Heart right ventricle (tissue), 16 donors: ENCODE results near the gene TTC7B. TPM values are rescaled to one million over a fixed set of nuclear protein-coding genes. Genes with fewer than 3 reads are reported as not detected.

ENCODE experiments used
- ATAC-seq, 8 donors: fragments of 200-7000 bp; cut with Tn5 transposase; one replicate each; pipeline ENCODE4 v1.9.1; 2020; ENCODE audit warnings: mild to moderate bottlenecking in 8 of 8, moderate library complexity in 8 of 8, moderate number of reproducible peaks in 1 of 8
- DNase-seq, 2 donors: peaks; one replicate each; pipeline ENCODE4 v3.0.0-alpha.2; 2020
- H3K27ac ChIP-seq, 10 donors: fragments of 200-600 bp; sonication (generic) in 2 of 10; one replicate each; pipeline versions ENCODE4 v1.5.0 to v1.8.0; 2020 to 2022; ENCODE audit warnings: mild to moderate bottlenecking in 3 of 10
- H3K27me3 ChIP-seq, 7 donors: fragments of 200-600 bp; one replicate each; pipeline ENCODE4 v1.8.0; 2021 to 2022; ENCODE audit warnings: mild to moderate bottlenecking in 2 of 7
- H3K36me3 ChIP-seq, 9 donors: fragments of 200-600 bp; sonication (generic) in 1 of 9; one replicate each; pipeline versions ENCODE4 v1.5.0 to v1.8.0; 2020 to 2022; ENCODE audit warnings: mild to moderate bottlenecking in 2 of 9
- H3K4me1 ChIP-seq, 9 donors: fragments of 200-600 bp; sonication (generic) in 1 of 9; one replicate each; pipeline versions ENCODE4 v1.5.0 to v1.8.0; 2020 to 2022; ENCODE audit warnings: mild to moderate bottlenecking in 4 of 9
- H3K4me3 ChIP-seq, 10 donors: fragments of 200-600 bp; sonication (generic) in 2 of 10; one replicate each; pipeline versions ENCODE4 v1.5.0 to v1.8.0; 2020 to 2022; ENCODE audit warnings: mild to moderate bottlenecking in 7 of 10, moderate library complexity in 2 of 10
- H3K9me3 ChIP-seq, 11 donors: fragments of 200-600 bp in 10 of 11; sonication (generic) in 2 of 11; one replicate each; pipeline versions ENCODE4 v1.5.0 to v1.8.0; 2013 to 2022; ENCODE audit warnings: mild to moderate bottlenecking in 2 of 11, control low read depth in 1 of 11, moderate library complexity in 1 of 11
- CTCF ChIP-seq, 9 donors: fragments of 200-600 bp; sonication (generic) in 2 of 9; IDR thresholded peaks; one replicate each; pipeline versions ENCODE4 v1.5.0 to v1.8.0; 2021 to 2022; ENCODE audit warnings: antibody characterized with exemption in 9 of 9, mild to moderate bottlenecking in 5 of 9, moderate library complexity in 1 of 9
- WGBS, 2 donors: extraction: QIAGEN DNeasy Blood & Tissue Kit; methylation state at CpG; one replicate each; pipeline ENCODE4 v1.1.7; 2013; ENCODE audit warnings: inconsistent platforms in 1 of 2; 5-methylcytosine and 5-hydroxymethylcytosine counted together
- intact Hi-C, 10 donors: fragments of 100-400 bp; cut with DNase I; formaldehyde crosslinking; loops; one replicate each; pipeline versions ENCODE4 v1.11.1 to v1.14.2; 2022
- polyA plus RNA-seq, 2 donors: library from polyadenylated mRNA; stranded (reverse); fragments of 200-250 nt; gene quantifications; one replicate each; pipeline ENCODE4 v1.2.3, GENCODE V29; 2013
- total RNA-seq, 10 donors: library from RNA; stranded (reverse); fragmentation: NEBNext Ultra II Directional in 3 of 10; extraction: Animal tissue kit (Norgen Biotek cat#: 25700) in 3 of 10; gene quantifications; one replicate each; pipeline versions ENCODE4 v1.2.1 to v1.2.4, GENCODE V29; 2021 to 2023
- donor health status: Arrhythmogenic right ventricular cardiomyopathy.
- donor health status: ischemic (EF 13 %, LVEDD 7.1; RV severe dilation, severe dysfunction).
- donor health status: healthy with polysubstance abuse.
- donor health status: DM: no; HTN: yes; CAD: no.
- donor health status: DM: no; HTN: no; CAD: no.
- donor health status: ischemic (EF 25% LVEDD 6.9; RV normal size, moderate dysfunction).
- donor health status: ischemic (EF 25% LVEDD 5.7; RV mildly dilated, moderate dysfunction).
- donor health status: healthy.
- donor health status: DM: yes; HTN: yes; CAD: no.
- donor health status: Ischemic cardiomyopathy.
- donor health status: ischemic (EF 35%, LVEDD 5.7; RV mildly dilated, moderate dysfunction).
- donor health status: nonischemic (EF 11% LVEDD 7.7; RV severe dilation, severe dysfunction).
- donor health status: DM: yes; HTN: yes; CAD: no.
- donor health status: PGD.
- donor health status: ischemic (EF 29% LVEDD 5.4; RV normal size, mild dysfunction).
- donor health status: nonischemic (EF 23%, LVEDD 6.1; RV moderate dilation, normal function).

TTC7B gene
- total and polyA plus RNA-seq, 12 donors = 23.0 to 79.4 (median 65.5) TPM

DNA sequence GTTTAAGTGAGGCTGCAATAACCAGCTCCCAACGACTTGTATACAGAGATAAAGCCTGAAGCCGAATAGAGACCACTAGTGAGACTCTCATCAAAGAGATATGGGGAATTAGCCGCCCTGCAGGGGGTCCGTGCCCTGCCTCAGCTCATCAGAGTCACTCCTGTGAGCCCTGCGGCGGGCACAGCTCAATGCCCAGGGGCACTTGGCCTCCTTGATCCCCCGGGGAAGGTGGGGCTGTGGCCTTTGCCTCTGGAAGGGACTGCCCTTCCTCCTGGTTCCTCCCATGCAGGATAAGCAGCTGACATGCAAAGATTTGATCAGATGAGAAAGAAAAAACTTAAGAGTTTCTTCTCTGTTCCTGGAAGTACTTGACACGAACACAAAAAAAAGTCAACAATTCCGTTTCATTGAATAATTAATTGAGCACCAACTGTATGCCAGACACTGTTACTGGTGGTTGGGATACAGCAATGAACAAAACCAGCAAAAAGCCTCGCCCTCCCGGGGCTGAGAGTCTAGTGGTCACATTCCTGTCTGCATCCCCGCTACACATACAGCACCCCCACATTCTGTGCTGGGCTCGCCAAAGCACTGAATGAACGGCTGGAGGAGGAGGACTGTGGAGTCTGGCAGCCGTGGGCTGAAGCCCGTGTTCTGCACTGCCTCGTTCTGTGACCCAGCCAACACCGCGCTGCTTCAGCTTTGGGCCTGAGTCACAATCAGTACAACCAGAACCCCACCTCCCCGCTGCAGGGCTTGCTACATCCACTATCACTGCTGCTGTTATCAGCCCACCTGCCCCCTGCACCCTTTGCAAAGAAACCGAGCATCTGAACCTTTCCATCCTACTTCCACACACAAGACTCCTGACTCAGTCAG is 10.3 kb downstream of the TTC7B start:
- WGBS, 2 donors = 68 to 73% methylated on average over 21 of the region's 21 CpGs
- H3K36me3 ChIP-seq = no peaks in the 10 kb centered on the region
- peaks cover 0 to 83% (median 60%) of the 10 kb centered on the region in 9 donors for H3K4me1 ChIP-seq
- ATAC-seq = peak in 6 of 8 donors; percentile 20 to 50 (median 43)
- TF ChIP-seq CTCF (IDR thresholded peaks at IDR 0.05) = no peak
- no peak overlapping the region for H3K4me3 ChIP-seq
- H3K9me3 ChIP-seq = no peaks in the 10 kb centered on the region
- intact Hi-C loops = loop anchor here in 1 of 10 donors (5.0 kb wide), 1 partner anchor 44 kb away; no protein-coding TSS in a partner anchor
- DNase-seq = no peak
- peak overlapping the region in 3 of 10 donors; percentile 27 to 63 (median 33) for H3K27ac ChIP-seq
- H3K27me3 ChIP-seq = no peaks in the 10 kb centered on the region

DNA sequence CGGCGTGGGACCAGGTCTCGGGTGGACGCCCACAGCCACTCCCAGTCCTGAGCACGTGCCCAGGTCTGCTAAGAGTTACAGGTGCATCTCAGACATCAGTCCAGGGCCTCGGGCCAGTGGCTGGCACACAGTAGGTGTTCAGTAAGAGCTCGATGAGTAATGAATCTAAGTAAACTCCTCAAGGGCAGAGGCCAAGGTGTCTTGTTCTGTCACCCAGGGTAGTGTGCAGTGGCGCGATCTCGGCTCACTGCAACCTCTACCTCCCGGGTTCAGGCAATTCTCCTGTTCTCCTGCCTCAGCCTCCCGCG is 11.2 kb downstream of the TTC7B start:
- no peak for TF ChIP-seq CTCF (IDR thresholded peaks at IDR 0.05)
- Histone ChIP-seq H3K36me3 (no peaks in the 10 kb centered on the region), H3K9me3 (no peaks in the 10 kb centered on the region), H3K4me3 (no peak overlapping the region), H3K4me1 (peaks cover 0 to 77% (median 55%) of the 10 kb centered on the region in 9 donors), H3K27ac (peak overlapping the region in 3 of 10 donors; percentile 60 to 77 (median 75)), H3K27me3 (no peaks in the 10 kb centered on the region)
- no peak for ATAC-seq
- intact Hi-C loops = loop anchor here in 1 of 10 donors (5.0 kb wide), 1 partner anchor 43 kb away; no protein-coding TSS in a partner anchor
- no peak for DNase-seq
- WGBS, 2 donors = 95 to 98% methylated on average over 13 of the region's 13 CpGs

- Histone ChIP-seq H3K27ac (peak overlapping the region in 9 of 10 donors; percentile 35 to 77 (median 60)), H3K9me3 (no peaks in the 10 kb centered on the region), H3K36me3 (no peaks in the 10 kb centered on the region), H3K4me3 (no peak overlapping the region), H3K27me3 (no peaks in the 10 kb centered on the region), H3K4me1 (peaks cover 0 to 77% (median 55%) of the 10 kb centered on the region in 9 donors)
- no peak for DNase-seq
- 83 to 89% methylated on average over 18 of the region's 18 CpGs for WGBS, 2 donors
- no peak for TF ChIP-seq CTCF (IDR thresholded peaks at IDR 0.05)
- no peak for ATAC-seq
- intact Hi-C loops = loop anchor here in 2 of 10 donors (5.0 kb wide), 1 partner anchor 42 kb away; no protein-coding TSS in a partner anchor
Measured at GRCh38 chr14:90804292-90805083, 11.7 kb downstream of the TTC7B start.

GRCh38 chr14:90803249-90803648 is 13.0 kb downstream of the TTC7B start:
- no peak for DNase-seq

More at GRCh38 chr14:90803249-90803648, 13.0 kb downstream of the TTC7B start:
- 64 to 73% methylated on average over 2 of the region's 2 CpGs for WGBS, 2 donors
- ATAC-seq = peak in 1 of 8 donors; percentile 9
- Histone ChIP-seq H3K4me1 (peaks cover 0 to 72% (median 49%) of the 10 kb centered on the region in 9 donors), H3K27me3 (no peaks in the 10 kb centered on the region), H3K27ac (peak overlapping the region; percentile 9 to 77 (median 58)), H3K4me3 (no peak overlapping the region), H3K9me3 (no peaks in the 10 kb centered on the region), H3K36me3 (no peaks in the 10 kb centered on the region)
- no peak for TF ChIP-seq CTCF (IDR thresholded peaks at IDR 0.05)
- intact Hi-C loops = loop anchor here in 1 of 10 donors (5.0 kb wide), 1 partner anchor 41 kb away; no protein-coding TSS in a partner anchor
